ENCODE measurements around the gene EDAR. TPM values are rescaled to one million over a fixed set of nuclear protein-coding genes. Genes with fewer than 3 reads are reported as not detected.

Gene EDAR
- total and polyA plus RNA-seq, 3 experiments from 2014 or later: 0.07 to 0.64 (median 0.16) TPM

GRCh38 chr2:109016376-109016775, 27.4 kb upstream of the EDAR start:
- H3K4me1 Mint-ChIP-seq: peaks cover 6 to 13% (median 10%) of the 10 kb centered on the region in 3 donors
- Histone ChIP-seq H3K4me3 (ENCODE audit: low read length) (no peak overlapping the region), H3K4me1 (ENCODE audit: insufficient read depth, low read length) (peaks cover 13% of the 10 kb centered on the region), H3K27ac (ENCODE audit: low read depth, low read length) (no peak overlapping the region), H3K36me3 (ENCODE audit: insufficient read depth, low read length) (no peaks in the 10 kb centered on the region), H3K9me3 (ENCODE audit: low read length) (no peaks in the 10 kb centered on the region), H3K27me3 (ENCODE audit: insufficient read depth, low read length, poor library complexity, severe bottlenecking) (no peaks in the 10 kb centered on the region)
- CTCF ChIA-PET: no interaction called here
- POLR2A ChIA-PET: no interaction called here
- H3K36me3 Mint-ChIP-seq: no peaks in the 10 kb centered on the region
- no peaks in the 10 kb centered on the region for H3K9me3 Mint-ChIP-seq
- no peak overlapping the region for H3K27ac Mint-ChIP-seq
- H3K4me3 Mint-ChIP-seq: no peak overlapping the region
- no peak for DNase-seq
- H3K27me3 Mint-ChIP-seq: peaks cover 0 to 5% of the 10 kb centered on the region in 2 donors

DNA sequence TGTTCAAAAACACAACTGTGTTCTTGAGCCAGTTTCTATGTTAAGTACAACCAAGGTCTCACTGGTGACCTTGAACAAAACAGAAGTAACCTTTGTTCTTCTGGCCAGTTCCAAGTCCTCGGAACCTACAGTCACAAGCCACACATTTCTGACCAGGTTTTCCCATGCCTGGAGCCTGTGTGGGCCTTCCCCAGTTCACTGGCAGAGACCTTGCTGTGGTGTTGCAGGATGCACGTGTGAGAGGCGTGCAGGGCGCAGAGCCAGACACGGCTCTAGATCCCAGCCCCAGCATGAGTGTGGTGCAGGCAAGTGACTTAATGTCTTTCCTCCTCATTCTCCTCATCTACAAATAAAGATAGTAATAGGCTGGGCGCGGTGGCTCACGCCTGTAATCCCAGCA, 25.5 kb upstream of the EDAR start:
- ChIA-PET POLR2A (no interaction called here), CTCF (no interaction called here)
- Mint-ChIP-seq H3K9me3 (no peaks in the 10 kb centered on the region), H3K4me1 (peaks cover 0 to 5% (median 0%) of the 10 kb centered on the region in 3 donors), H3K36me3 (no peaks in the 10 kb centered on the region), H3K4me3 (no peak overlapping the region), H3K27ac (no peak overlapping the region), H3K27me3 (peaks cover 0 to 4% of the 10 kb centered on the region in 2 donors)
- Histone ChIP-seq H3K4me1 (ENCODE audit: insufficient read depth, low read length) (no peaks in the 10 kb centered on the region), H3K27me3 (ENCODE audit: insufficient read depth, low read length, poor library complexity, severe bottlenecking) (no peaks in the 10 kb centered on the region), H3K27ac (ENCODE audit: low read depth, low read length) (no peak overlapping the region), H3K4me3 (ENCODE audit: low read length) (no peak overlapping the region), H3K9me3 (ENCODE audit: low read length) (no peaks in the 10 kb centered on the region), H3K36me3 (ENCODE audit: insufficient read depth, low read length) (no peaks in the 10 kb centered on the region)
- no peak for DNase-seq

DNA sequence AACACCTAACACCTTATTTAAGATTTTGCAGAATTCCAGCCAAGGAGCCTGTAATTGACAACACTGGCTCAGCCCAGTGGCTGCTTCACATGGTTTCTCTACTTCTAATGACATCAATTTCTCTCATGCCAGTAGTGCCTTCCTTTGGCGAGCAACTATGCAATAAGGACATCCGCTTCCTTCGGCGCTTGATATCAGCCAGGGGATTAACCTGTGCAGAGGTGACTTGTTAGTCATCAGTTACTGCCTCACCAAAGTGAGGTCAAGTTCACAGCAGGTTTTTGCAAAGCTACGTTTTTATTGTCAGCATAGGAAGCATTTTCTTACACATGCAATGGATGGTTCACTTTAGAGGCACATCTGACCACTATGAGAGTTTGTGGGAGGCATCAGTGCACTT, 24.0 kb upstream of the EDAR start:
- DNase-seq: no peak
- no peaks in the 10 kb centered on the region for H3K27me3 ChIP-seq (ENCODE audit: insufficient read depth, low read length, poor library complexity, severe bottlenecking)
- no peaks in the 10 kb centered on the region for H3K36me3 Mint-ChIP-seq
- ChIA-PET POLR2A (no interaction called here), CTCF (no interaction called here)
- H3K9me3 Mint-ChIP-seq: no peaks in the 10 kb centered on the region
- H3K9me3 ChIP-seq (ENCODE audit: low read length): no peaks in the 10 kb centered on the region
- H3K36me3 ChIP-seq (ENCODE audit: insufficient read depth, low read length): no peaks in the 10 kb centered on the region
- no peaks in the 10 kb centered on the region for H3K4me1 ChIP-seq (ENCODE audit: insufficient read depth, low read length)
- H3K27me3 Mint-ChIP-seq: peaks cover 0 to 1% of the 10 kb centered on the region in 2 donors
- H3K4me3 Mint-ChIP-seq: no peak overlapping the region
- H3K4me3 ChIP-seq (ENCODE audit: low read length): no peak overlapping the region
- H3K4me1 Mint-ChIP-seq: peaks cover 0 to 5% (median 0%) of the 10 kb centered on the region in 3 donors
- no peak overlapping the region for H3K27ac ChIP-seq (ENCODE audit: low read depth, low read length)
- no peak overlapping the region for H3K27ac Mint-ChIP-seq

DNA sequence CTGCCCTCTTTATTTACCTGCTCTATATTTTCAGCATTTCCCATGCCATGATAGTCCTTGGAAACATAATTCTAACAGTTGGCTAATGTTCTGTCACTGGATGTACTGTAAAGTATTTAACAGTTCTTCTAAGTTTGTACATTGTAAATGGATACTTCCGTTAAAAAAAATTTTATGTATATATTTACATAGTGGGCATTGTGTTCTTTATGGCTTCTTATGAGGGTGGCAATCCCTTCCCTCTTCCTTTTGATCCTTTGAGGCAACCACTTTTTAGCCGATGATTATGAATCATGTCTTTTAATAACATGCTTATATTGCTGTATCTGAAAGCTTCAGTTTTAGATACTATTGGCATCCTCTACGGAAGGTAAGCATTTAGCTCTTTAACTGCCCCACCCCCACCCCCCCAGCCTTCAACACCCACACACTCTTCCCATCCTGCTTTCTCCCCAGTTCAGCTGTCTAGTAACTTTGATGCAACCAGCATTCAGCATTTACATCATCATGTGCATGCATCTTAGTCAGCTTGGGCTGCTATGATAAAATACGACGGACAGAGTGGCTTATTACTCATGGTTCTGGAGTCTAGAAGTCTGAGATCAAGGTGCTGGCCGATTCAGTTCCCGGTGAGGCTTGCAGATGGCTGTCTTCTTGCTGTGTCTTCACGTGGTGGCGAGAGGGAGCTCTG, 21.0 kb upstream of the EDAR start:
- Histone ChIP-seq H3K4me3 (ENCODE audit: low read length) (no peak overlapping the region), H3K27me3 (ENCODE audit: insufficient read depth, low read length, poor library complexity, severe bottlenecking) (no peaks in the 10 kb centered on the region), H3K9me3 (ENCODE audit: low read length) (no peaks in the 10 kb centered on the region), H3K27ac (ENCODE audit: low read depth, low read length) (no peak overlapping the region), H3K4me1 (ENCODE audit: insufficient read depth, low read length) (no peaks in the 10 kb centered on the region), H3K36me3 (ENCODE audit: insufficient read depth, low read length) (no peaks in the 10 kb centered on the region)
- ChIA-PET POLR2A (no interaction called here), CTCF (no interaction called here)
- no peak overlapping the region for H3K4me3 Mint-ChIP-seq
- H3K4me1 Mint-ChIP-seq: peaks cover 0 to 5% (median 0%) of the 10 kb centered on the region in 3 donors
- no peaks in the 10 kb centered on the region for H3K9me3 Mint-ChIP-seq
- no peaks in the 10 kb centered on the region for H3K27me3 Mint-ChIP-seq
- H3K27ac Mint-ChIP-seq: no peak overlapping the region
- DNase-seq: no peak
- no peaks in the 10 kb centered on the region for H3K36me3 Mint-ChIP-seq

DNA sequence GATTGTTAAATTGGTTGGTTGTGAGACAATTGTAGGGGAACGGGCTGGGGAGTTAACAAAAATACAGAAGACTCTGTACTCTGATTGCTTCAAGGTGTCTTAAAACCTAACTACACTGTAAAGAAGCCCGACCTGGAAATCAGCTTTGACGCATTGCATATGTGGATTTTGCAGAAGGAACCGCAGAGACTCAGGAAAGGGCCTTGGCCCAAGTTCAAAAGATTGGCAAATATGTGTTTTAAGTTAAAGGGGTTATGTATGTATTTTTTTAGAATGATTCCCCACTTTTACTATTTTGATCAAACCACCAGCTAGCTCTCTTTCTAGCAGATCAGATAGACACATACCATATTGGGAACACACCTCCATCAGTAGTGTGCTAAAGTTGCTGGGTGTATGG, 18.0 kb upstream of the EDAR start:
- Histone ChIP-seq H3K27me3 (ENCODE audit: insufficient read depth, low read length, poor library complexity, severe bottlenecking) (no peaks in the 10 kb centered on the region), H3K9me3 (ENCODE audit: low read length) (no peaks in the 10 kb centered on the region), H3K4me3 (ENCODE audit: low read length) (no peak overlapping the region), H3K4me1 (ENCODE audit: insufficient read depth, low read length) (no peaks in the 10 kb centered on the region), H3K36me3 (ENCODE audit: insufficient read depth, low read length) (no peaks in the 10 kb centered on the region), H3K27ac (ENCODE audit: low read depth, low read length) (no peak overlapping the region)
- ChIA-PET POLR2A (no interaction called here), CTCF (no interaction called here)
- Mint-ChIP-seq H3K4me3 (no peak overlapping the region), H3K4me1 (peaks cover 2 to 5% (median 3%) of the 10 kb centered on the region in 3 donors), H3K36me3 (peaks cover 0 to 2% (median 0%) of the 10 kb centered on the region in 3 donors), H3K27ac (no peak overlapping the region), H3K9me3 (no peaks in the 10 kb centered on the region), H3K27me3 (peaks cover 0 to 1% of the 10 kb centered on the region in 2 donors)
- no peak for DNase-seq

DNA sequence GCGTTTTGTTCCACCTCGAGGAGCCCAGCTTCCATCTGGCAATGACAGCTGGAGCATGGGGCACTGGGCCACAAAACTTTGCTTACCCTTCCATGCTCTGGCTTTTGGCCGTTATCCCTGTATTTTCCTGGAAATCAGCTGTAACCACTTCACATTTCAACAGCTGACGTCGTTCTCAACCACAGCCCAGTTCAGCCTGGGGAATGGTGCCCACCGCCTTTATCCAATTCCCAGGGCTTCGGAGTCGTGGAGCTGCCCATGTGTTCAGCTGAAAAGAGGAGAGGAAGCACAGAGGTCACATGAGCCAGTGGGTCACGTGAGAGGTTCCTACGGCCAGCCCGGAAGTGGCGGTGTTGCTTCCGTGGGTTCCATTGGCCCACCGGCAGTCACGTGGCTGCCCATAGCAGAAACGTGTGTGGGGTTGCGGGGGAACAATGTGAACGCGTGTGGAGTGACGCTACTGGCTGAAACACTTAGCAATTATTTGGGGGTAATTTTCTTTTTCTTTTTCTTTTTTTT, 16.7 kb upstream of the EDAR start:
- H3K36me3 ChIP-seq (ENCODE audit: insufficient read depth, low read length): no peaks in the 10 kb centered on the region
- peaks cover 0 to 1% of the 10 kb centered on the region in 2 donors for H3K27me3 Mint-ChIP-seq
- no peak overlapping the region for H3K27ac ChIP-seq (ENCODE audit: low read depth, low read length)
- ChIA-PET CTCF (no interaction called here), POLR2A (no interaction called here)
- H3K9me3 ChIP-seq (ENCODE audit: low read length): no peaks in the 10 kb centered on the region
- H3K4me1 ChIP-seq (ENCODE audit: insufficient read depth, low read length): peaks cover 8% of the 10 kb centered on the region
- H3K27ac Mint-ChIP-seq: no peak overlapping the region
- H3K4me3 ChIP-seq (ENCODE audit: low read length): no peak overlapping the region
- H3K9me3 Mint-ChIP-seq: no peaks in the 10 kb centered on the region
- H3K4me1 Mint-ChIP-seq: peaks cover 4 to 9% (median 8%) of the 10 kb centered on the region in 3 donors
- peaks cover 0 to 2% (median 0%) of the 10 kb centered on the region in 3 donors for H3K36me3 Mint-ChIP-seq
- H3K27me3 ChIP-seq (ENCODE audit: insufficient read depth, low read length, poor library complexity, severe bottlenecking): no peaks in the 10 kb centered on the region
- H3K4me3 Mint-ChIP-seq: no peak overlapping the region
- no peak for DNase-seq

DNA sequence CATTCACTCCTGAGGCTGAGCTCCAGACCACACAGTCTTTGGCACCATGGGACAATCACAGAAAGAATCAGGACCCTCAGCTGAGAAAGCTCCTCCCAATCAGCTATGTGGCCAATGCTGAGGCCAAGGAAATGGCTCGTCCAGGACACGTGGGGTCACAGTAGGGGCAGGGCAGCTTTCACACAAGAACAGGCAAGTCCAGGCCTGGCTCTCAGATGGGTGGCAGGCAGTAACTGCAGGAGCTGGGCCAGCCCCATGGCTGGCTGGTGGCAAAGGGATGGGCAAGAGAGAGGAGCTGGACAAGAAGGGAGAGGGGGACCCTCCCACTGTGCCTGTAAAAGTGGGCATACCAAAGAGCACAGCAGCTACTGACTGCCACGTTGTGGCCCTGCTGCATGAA, 12.2 kb upstream of the EDAR start:
- H3K36me3 ChIP-seq (ENCODE audit: insufficient read depth, low read length): no peaks in the 10 kb centered on the region
- DNase-seq: no peak
- no peak overlapping the region for H3K4me3 Mint-ChIP-seq
- H3K9me3 ChIP-seq (ENCODE audit: low read length): no peaks in the 10 kb centered on the region
- peaks cover 0 to 5% of the 10 kb centered on the region in 2 donors for H3K27me3 Mint-ChIP-seq
- peaks cover 11% of the 10 kb centered on the region for H3K4me1 ChIP-seq (ENCODE audit: insufficient read depth, low read length)
- no peak overlapping the region for H3K27ac ChIP-seq (ENCODE audit: low read depth, low read length)
- H3K27me3 ChIP-seq (ENCODE audit: insufficient read depth, low read length, poor library complexity, severe bottlenecking): no peaks in the 10 kb centered on the region
- H3K9me3 Mint-ChIP-seq: no peaks in the 10 kb centered on the region
- no peak overlapping the region for H3K4me3 ChIP-seq (ENCODE audit: low read length)
- ChIA-PET CTCF (interaction anchor here (0.8 to 1.5 kb wide), 3 partner anchors 10 to 25 kb away, joined by 3 read pairs; no protein-coding TSS in a partner anchor), POLR2A (no interaction called here)
- no peak overlapping the region for H3K27ac Mint-ChIP-seq
- H3K36me3 Mint-ChIP-seq: peaks cover 0 to 2% (median 0%) of the 10 kb centered on the region in 3 donors
- peaks cover 4 to 14% (median 11%) of the 10 kb centered on the region in 3 donors for H3K4me1 Mint-ChIP-seq

GRCh38 chr2:109000738-109001137, 11.7 kb upstream of the EDAR start:
- peaks cover 11% of the 10 kb centered on the region for H3K4me1 ChIP-seq (ENCODE audit: insufficient read depth, low read length)
- DNase-seq: no peak
- H3K36me3 Mint-ChIP-seq: peaks cover 0 to 2% (median 0%) of the 10 kb centered on the region in 3 donors
- H3K36me3 ChIP-seq (ENCODE audit: insufficient read depth, low read length): no peaks in the 10 kb centered on the region
- no peak overlapping the region for H3K4me3 ChIP-seq (ENCODE audit: low read length)
- H3K9me3 ChIP-seq (ENCODE audit: low read length): no peaks in the 10 kb centered on the region
- H3K4me3 Mint-ChIP-seq: no peak overlapping the region
- H3K9me3 Mint-ChIP-seq: no peaks in the 10 kb centered on the region
- ChIA-PET CTCF (interaction anchor here (1.5 kb wide), 1 partner anchor 9 kb away, joined by 3 read pairs; no protein-coding TSS in a partner anchor), POLR2A (no interaction called here)
- no peaks in the 10 kb centered on the region for H3K27me3 ChIP-seq (ENCODE audit: insufficient read depth, low read length, poor library complexity, severe bottlenecking)
- H3K27ac Mint-ChIP-seq: no peak overlapping the region
- peaks cover 4 to 14% (median 11%) of the 10 kb centered on the region in 3 donors for H3K4me1 Mint-ChIP-seq
- H3K27me3 Mint-ChIP-seq: peaks cover 0 to 5% of the 10 kb centered on the region in 2 donors
- H3K27ac ChIP-seq (ENCODE audit: low read depth, low read length): no peak overlapping the region
